NCI-H1436 (cell line): ENCODE results near the gene EHMT1.

ENCODE experiments used
- DNase-seq: peaks from one replicate; lab custom pipeline; 2025; lab: John Stamatoyannopoulos, UW

The EHMT1 gene

GRCh38 chr9:137787786-137788505 is 169.1 kb downstream of the EHMT1 start:
- DNase-seq = no peak

- no peak for DNase-seq
These were observed 169.9 kb downstream of the EHMT1 start for GRCh38 chr9:137788561-137789294.

GRCh38 chr9:137789295-137789895 is 170.6 kb downstream of the EHMT1 start:
- no peak for DNase-seq

- no peak for DNase-seq
These were observed 173.1 kb downstream of the EHMT1 start for GRCh38 chr9:137791947-137792346.

- no peak for DNase-seq
These were observed 174.5 kb downstream of the EHMT1 start for GRCh38 chr9:137793196-137793841.

GRCh38 chr9:137795156-137795666 is 176.4 kb downstream of the EHMT1 start:
- no peak for DNase-seq

GRCh38 chr9:137797206-137798120 is 178.7 kb downstream of the EHMT1 start:
- peak; percentile 73 for DNase-seq

- DNase-seq = no peak
These were observed 179.3 kb downstream of the EHMT1 start for GRCh38 chr9:137798142-137798541.

- DNase-seq = no peak
These were observed 180.3 kb downstream of the EHMT1 start for GRCh38 chr9:137798901-137799629.

- no peak for DNase-seq
These were observed 180.8 kb downstream of the EHMT1 start for GRCh38 chr9:137799630-137799983.

GRCh38 chr9:137800196-137801022 is 181.6 kb downstream of the EHMT1 start:
- no peak for DNase-seq

GRCh38 chr9:137801023-137801319 is 182.2 kb downstream of the EHMT1 start:
- no peak for DNase-seq

- no peak for DNase-seq
These were observed 183.2 kb downstream of the EHMT1 start for GRCh38 chr9:137802021-137802420.

- no peak for DNase-seq
These were observed 183.9 kb downstream of the EHMT1 start for GRCh38 chr9:137802521-137803243.

- DNase-seq = no peak
These were observed 186.3 kb downstream of the EHMT1 start for GRCh38 chr9:137804908-137805630.

GRCh38 chr9:137807721-137808703 is 189.2 kb downstream of the EHMT1 start:
- DNase-seq = no peak

- no peak for DNase-seq
These were observed 190.3 kb downstream of the EHMT1 start for GRCh38 chr9:137809040-137809576.
